DMS 273 (cell line): ENCODE measurements around the gene HORMAD1.
"Not testable (repeated sequence)": the region's sequence is repeated elsewhere in the genome, so short reads cannot be mapped to it uniquely, and the experiment has no call there.

Experiments
- DNase-seq: peaks from one replicate; lab custom pipeline; 2025; ENCODE audit not compliant: unreplicated experiment; lab: John Stamatoyannopoulos, UW

Gene HORMAD1

DNA sequence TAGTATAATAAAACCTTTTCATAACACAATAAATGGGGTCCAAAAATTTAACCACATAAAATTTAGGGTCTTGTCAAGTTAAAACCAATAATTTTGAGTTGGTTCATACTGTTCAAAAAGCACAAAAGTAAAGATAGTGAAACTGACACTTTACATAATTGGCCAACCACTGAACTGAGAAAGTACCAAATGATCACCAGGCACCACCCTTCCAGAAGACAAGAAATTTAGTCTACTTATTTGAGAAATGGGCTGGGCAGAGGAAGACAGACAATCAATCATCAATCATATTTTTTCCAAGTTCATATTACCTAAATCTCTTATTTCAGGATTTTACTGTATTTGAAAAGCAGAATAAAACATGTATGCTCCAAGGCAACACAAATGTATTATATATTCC, 17.3 kb downstream of the HORMAD1 start:
- no peak for DNase-seq

DNA sequence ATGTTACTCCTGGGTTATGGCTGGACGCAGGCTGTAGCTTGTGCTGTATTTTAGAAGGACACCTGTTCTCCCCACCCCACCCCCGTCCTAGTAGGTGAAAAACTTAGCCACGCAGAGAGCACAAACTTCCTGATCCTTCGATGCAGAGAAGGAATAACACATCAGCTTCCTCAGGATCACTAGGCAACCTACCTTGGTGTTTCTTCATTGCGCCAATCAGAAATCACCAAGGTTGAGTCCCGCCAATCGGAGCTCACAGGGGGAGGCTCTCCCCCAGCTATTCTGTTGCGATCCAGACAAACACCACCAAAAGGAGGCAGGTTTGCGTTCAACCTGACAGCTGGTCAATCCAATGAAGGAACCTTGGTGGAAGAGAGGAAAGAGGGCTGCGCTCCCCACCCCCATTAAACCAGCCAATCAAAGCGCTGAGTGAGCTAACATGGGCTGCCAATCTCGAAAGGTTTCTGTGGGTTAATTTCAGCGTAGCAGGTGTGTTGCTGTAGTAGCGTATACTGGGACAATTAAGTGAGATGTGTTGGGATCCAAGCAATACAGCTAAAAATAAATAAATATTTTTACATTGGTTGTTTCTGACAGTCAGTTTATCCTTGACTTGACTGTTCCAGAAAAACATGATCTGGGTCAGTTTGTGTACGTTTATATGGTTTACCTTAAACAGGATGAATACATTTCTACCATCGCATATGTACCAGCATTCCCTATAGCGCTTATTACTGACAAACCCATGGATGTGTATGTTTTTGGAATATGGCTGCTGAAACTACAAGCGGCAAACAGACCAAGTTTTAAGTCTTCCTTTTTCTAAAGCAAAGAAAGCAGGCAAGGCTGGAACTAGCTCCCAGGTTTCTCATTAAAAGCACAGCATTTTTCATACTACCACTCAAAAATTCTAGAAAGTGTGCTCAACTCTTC, 23.4 kb downstream of the HORMAD1 start, which contains the start of gene GOLPH3L:
Gene GOLPH3L (minus strand): TSS at position 160 of the 933 bp plus-strand sequence. CDS start 2,316 bp downstream, outside the sequence.
- DNase-seq = peak; percentile 100

DNA sequence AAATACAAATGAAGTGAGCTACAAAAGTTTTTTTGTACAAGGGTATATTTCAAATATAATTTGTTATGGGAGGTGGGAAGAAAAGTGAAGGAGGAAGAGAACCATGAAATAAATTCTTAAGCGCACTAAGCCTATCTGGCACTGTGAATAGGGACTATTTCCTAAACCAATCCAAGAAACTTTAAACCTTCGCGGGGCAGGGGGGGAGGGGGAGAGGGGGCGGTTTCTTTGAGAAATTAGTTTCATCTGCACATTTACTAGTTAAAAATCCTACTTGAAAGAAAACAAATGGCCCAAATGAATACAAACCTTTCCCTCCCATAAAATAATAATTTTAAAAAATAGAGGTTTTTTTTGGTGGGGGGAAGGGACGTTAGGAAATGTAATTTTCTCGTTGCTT, 24.1 kb downstream of the HORMAD1 start:
- DNase-seq = peak; percentile 94

DNA sequence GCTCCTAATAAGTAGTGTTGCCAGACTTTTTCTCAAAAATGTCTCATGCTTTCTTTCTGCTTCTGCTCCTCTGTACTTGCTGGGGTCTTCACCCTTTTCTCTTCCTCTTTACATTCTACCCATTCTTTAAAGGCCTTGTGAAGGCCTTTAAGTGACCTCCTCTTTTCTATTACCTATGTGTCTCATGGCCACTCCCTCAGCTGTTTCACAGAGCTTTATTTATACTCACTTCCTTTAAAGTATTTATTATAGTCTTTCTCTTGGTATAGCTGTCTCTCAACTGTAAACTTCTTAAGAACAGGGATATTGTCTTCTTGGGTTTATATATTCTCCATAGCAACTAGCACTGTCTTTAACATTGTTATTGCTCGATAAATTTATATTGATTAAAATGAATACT, 24.5 kb downstream of the HORMAD1 start:
- peak; percentile 87 for DNase-seq

DNA sequence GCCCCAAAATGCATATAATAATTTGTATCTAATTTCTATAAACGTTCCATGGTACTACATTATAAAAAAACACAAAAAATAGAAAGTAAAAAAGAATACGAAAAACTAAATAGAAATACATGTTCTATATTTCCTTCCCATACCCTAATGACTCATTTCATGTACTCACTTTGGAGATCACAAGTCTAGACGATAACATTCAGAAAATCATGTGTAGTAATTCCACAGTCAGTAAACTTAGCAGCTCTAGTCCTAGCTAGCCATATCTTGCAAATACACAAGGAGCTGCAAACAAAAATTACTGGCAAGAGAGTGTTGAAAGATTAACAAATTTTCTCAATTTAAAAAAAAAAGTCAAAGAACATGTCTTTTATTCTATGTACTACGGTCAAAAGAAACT, 25.1 kb downstream of the HORMAD1 start:
- DNase-seq = no peak

DNA sequence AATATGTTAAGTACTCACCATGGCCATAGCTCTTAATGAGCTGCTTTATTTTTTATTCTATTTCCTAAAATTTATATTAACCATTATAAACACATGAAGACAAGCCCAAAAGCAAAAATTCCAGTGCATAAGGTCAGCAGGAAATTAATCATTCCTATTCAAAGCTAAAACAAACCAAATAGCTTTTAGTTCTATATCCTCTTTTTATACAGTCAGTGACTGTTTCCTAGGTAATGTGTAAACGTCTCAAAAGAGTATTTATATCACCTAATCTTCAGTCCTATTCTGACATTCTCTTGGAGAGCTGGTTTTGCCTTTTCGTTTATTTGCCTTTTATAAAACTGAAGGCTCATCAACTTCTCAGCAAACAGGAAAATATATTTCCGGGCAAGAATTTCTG, 28.0 kb downstream of the HORMAD1 start:
- no peak for DNase-seq

DNA sequence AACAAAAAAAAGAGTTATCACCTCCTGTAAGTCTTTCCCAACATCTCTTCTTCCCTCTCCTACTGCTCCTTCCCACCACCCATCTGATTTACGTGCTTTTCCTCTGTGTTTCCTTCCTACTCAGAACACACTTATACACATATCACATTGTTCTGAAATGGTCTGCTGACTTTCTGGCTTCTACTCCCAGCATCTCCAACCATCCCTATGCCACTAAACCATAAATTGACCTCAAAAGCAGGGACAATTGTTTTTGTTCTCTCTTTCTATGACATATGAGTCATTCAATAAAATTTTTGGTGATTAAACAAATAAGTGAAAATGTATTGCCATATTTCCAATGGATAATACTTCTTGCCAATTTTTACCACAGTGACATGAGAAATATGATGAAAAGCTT, 31.9 kb downstream of the HORMAD1 start:
- DNase-seq = no peak

DNA sequence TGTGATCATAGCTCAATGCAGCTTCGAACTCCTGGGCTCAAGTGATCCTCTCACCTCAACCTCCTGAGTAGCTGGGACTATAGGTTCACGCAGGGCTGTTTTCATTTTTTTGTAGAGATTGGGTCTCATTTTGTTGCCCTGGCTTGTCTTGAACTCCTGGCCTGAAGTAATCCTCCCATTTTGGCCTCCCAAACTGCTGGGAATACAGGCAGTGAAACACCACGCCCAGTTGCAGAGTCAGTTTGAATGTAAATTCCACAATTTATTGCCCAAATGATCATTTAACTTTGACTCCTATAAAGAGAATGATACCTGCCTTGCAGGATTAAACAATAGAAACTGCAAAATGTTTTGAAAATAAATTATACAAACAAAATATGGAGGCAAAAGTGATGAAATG, 34.4 kb downstream of the HORMAD1 start:
- DNase-seq = no peak

DNA sequence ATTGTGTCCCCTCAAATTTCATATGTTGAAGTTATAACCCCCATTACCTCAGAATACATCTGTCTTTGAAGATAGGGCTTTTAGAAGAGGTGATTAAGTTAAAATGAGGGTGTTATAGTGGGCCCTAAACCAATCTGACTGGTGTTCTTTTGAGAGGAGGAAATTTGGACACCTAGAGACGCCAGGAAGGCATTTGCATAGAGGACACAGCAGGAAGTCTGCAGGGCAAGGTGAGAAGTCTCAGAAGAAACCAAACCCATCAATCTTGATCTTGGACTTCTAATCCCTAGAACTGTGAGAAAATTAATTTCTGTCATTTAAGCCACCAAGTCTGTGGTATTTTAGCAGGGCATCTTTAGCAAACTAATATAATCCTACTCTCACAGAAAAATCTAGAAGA, 36.8 kb downstream of the HORMAD1 start:
- DNase-seq = no peak

DNA sequence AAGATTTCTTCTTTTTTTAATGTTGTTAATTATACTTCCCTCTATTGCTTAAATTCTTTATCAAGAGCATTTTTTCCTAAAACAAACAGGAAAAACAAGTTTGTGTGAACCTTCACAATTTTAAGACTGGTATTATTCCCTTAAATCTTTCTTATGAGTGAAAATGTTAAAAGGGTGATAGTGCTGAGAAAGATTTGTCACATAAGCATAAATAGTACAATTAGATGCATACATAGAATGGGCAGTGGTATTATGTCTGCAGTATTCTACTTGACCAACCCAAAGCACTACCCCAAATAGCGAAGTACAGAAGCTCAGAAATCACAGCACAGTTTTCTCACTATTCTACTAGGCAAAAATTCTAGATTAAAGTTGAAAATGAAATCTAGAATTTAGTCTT, 41.7 kb downstream of the HORMAD1 start:
- DNase-seq = no peak

DNA sequence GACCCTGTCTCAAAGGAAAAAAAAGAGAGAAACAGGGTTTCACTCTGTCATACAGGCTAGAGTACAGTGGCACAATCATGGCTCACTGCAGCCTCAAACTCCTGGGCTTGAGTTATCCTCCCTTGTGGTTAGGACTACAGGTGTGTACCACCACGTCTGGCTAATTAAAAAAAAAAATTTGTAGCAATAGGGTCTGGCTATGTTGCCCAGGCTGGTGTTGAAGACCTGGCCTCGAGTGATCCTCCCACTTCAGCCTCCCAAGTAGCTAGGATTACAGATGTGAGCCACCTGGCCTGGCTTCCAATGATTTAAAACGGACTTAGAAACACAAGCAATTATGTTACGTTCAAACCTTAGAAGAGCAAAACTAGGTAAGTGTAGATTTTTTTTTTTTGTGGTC, 45.8 kb downstream of the HORMAD1 start:
- DNase-seq = no peak

DNA sequence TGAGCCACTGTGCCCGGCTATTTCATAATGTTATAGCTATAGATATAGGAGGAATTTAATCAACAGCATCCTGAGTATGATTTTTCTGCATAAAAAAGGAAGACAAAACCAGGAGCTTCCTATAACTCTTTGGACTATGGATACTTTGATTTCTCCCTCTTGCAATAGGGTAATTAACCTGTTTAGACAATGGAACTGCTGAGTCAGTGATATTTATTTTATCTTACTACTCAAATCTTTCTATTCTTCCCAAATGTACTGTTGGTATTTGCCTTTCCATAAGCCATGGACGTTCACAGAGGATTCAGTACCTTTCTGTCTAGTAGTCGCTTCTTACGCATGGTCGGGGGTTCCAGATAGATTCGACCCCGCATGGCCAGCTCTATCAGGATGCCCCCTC, 57.4 kb downstream of the HORMAD1 start:
- no peak for DNase-seq

DNA sequence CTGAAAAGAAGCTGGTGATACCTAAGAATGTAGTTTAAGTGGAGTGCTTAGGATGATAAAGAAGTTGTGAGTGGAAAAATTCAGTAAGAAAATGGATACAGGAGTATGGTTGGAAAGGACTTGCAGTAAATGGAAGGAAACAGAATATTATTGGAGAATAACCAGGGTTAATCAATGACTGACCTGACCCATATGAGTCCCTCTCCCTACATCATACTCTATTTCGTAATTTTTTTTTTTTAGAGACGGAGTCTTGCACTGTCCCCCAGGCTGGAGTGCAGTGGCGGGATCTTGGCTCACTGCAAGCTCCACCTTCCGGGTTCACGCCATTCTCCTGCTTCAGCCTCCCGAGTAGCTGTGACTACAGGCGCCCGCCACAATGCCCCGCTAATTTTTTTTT, 57.9 kb downstream of the HORMAD1 start:
- DNase-seq = no peak

DNA sequence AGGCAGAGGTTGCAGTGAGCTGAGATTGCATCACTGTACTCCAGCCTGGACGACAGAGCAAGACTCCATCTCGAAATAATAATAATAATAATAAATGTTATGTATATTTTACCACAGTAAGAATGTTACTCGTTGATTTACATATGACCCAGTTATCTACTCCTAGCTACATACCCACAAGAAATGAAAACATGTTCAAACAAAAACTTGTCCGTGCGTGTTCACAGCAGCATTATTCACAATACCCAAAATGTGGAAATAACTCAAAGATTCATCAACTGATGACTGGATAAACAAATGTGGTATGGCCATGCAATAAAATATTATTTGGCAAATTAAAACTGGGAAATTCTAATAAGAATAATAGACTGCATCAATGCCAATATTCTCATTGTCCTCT, 59.5 kb downstream of the HORMAD1 start:
- no peak for DNase-seq

DNA sequence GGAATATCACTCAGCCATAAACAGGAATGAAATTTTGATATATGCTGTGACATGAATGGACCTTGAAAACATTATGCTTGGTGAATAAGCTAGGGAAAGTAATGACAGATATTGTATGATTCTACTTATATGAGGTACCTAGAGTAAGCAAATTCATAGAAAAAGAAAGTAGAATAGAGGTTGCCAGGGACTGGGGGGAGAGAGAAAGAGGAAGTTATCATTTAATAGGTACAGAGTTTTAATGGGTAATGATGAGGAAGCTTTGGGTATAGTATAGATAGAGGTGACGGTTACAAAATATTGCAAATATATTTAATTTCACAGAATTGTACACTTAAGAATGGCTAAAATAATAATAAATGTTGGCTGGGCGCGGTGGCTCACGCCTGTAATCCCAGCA, 60.1 kb downstream of the HORMAD1 start:
- no peak for DNase-seq

DNA sequence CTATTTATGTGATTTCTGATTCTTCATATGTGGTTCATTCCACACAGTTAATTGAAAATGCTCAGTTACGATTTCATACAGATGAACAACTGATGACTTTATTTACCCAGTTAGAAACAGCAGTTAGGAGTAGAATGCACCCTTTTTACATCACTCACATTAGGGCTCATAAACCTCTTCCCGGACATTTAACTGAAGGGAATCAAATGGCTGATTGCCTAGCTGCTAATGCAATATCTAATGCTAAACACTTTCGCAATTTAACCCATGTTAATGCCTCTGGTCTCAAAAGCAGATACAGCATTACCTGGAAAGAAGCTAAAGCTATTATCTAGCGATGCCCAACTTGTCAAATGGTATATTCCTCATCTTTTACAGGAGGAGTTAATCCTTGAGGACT, 63.6 kb downstream of the HORMAD1 start:
- DNase-seq = not testable (repeated sequence)

DNA sequence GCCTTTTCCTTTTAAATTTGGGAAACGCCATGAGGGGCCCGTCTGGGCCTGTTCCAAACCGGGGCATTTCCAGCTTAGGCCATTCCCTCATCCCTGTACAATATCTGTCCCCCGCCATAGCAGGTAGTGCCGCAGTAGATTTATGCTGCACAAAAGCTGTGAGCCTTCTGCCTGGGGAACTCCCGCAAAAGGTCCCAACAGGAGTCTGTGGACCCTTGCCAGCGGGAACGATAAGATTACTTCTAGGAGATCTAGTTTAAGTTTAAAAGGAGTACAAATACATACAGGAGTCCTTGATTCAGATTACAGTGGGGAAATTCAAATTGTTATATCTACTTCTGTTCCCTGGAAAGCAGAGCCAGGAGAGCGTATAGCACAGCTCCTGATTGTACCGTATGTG, 66.1 kb downstream of the HORMAD1 start:
- not testable (repeated sequence) for DNase-seq

DNA sequence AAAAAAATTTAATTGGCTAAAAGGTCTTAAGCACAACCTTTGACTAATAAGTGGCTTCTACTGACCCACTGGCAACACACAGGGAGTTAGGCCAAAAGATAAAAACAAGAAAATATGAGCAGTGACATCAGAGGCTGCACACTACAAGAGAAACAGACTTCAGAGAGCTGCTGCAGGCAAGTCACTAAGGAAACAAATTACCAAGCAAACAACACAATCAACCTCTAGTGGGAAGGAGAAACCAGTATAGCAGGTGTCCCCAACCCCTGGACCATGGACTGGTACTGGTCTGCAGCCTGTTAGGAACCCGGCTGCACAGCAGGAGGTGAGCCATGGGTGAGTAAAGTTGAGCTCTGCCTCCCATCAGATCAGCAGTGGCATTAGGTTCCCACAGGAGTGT, 70.5 kb downstream of the HORMAD1 start:
- no peak for DNase-seq

DNA sequence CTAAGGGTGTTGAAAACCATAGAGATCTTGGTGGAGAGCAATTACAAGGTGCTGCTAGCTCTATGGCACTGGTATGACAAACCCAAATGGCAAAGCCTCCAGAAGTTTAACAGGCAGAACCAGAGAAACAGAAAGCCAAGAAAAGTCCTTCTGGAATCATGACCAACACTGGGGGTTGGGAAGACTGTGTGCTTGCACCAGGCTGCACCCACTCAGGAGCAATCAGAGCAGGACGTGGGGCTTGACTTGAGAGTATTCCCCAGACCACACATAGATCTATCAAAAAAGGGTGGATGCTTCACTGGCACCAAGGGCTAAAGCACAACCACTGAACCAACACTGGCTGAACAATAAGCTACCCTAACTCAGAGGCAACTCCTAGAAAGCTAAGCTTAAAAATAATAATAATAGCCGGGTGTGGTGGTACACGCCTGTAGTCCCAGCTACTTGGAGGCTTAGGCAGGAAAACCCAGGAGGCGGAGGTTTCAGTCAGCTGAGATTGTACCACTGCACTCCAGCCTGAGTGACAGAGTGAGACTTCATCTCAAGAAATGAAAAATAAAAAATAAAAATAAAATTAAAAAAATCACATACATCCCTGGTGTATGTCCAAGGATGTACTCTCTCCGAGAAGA, 71.1 kb downstream of the HORMAD1 start:
- no peak for DNase-seq
